Lung (tissue), 12 donors: ENCODE data around the gene SH2D3A. TPM values are rescaled to one million over a fixed set of nuclear protein-coding genes. Genes with fewer than 3 reads are reported as not detected.

Experiments used
- ATAC-seq: fragments of 200-7000 bp; cut with Tn5 transposase; one replicate; pipeline ENCODE4 v1.9.1; 2020; ENCODE audit warnings: moderate number of reproducible peaks; ENCODE audit not compliant: insufficient read depth, low FRiP score
- DNase-seq, 3 donors: peaks; one replicate each; pipeline ENCODE4 v3.0.0-alpha.2; 2013 to 2017
- H3K27ac ChIP-seq, 2 donors: one replicate each; pipeline ENCODE4 v1.5.1; 2013; ENCODE audit warnings: mild to moderate bottlenecking in 2 of 2, moderate library complexity in 2 of 2, control low read depth in 1 of 2, inconsistent platforms in 1 of 2, low read depth in 1 of 2, low read length in 1 of 2
- H3K27me3 ChIP-seq, 3 donors: one replicate each; pipeline ENCODE4 v1.5.1; 2013; ENCODE audit warnings: low read length in 2 of 3; ENCODE audit not compliant: control insufficient read depth in 3 of 3, insufficient read depth in 3 of 3
- H3K36me3 ChIP-seq, 4 donors: one replicate each; pipeline ENCODE4 v1.5.1; 2013; ENCODE audit warnings: low read length in 4 of 4, mild to moderate bottlenecking in 1 of 4, moderate library complexity in 1 of 4; ENCODE audit not compliant: control insufficient read depth in 4 of 4, insufficient read depth in 4 of 4
- H3K4me1 ChIP-seq, 5 donors: one replicate each; pipeline ENCODE4 v1.5.1; 2013; ENCODE audit warnings: low read length in 5 of 5, mild to moderate bottlenecking in 2 of 5, moderate library complexity in 1 of 5; ENCODE audit not compliant: control insufficient read depth in 5 of 5, insufficient read depth in 5 of 5
- H3K4me3 ChIP-seq: one replicate; pipeline ENCODE4 v1.5.1; 2013; ENCODE audit warnings: mild to moderate bottlenecking, control low read depth, moderate library complexity
- H3K9ac ChIP-seq, 2 donors: one replicate each; pipeline ENCODE4 v1.5.1; 2013; ENCODE audit warnings: low read length in 2 of 2, control low read depth in 1 of 2; ENCODE audit not compliant: insufficient read depth in 1 of 2
- H3K9me3 ChIP-seq, 4 donors: one replicate each; pipeline ENCODE4 v1.5.1; 2013; ENCODE audit warnings: low read length in 3 of 4, mild to moderate bottlenecking in 1 of 4, moderate library complexity in 1 of 4; ENCODE audit not compliant: control insufficient read depth in 4 of 4, insufficient read depth in 3 of 4
- WGBS, 2 donors: extraction: QIAGEN DNeasy Blood & Tissue Kit; methylation state at CpG; one replicate each; pipeline ENCODE4 v1.1.7; 2013; 5-methylcytosine and 5-hydroxymethylcytosine counted together
- polyA plus RNA-seq, 2 donors: library from polyadenylated mRNA; stranded (reverse); fragments of 200-250 nt; gene quantifications; one replicate each; pipeline ENCODE4 v1.2.1, GENCODE V29; 2013
- total RNA-seq, 2 donors: library from RNA; depleted of rRNA in 1 of 2; stranded (reverse); fragments of >200 nt in 1 of 2; gene quantifications; one replicate each; pipeline ENCODE4 v1.2.1, GENCODE V29; 2014 to 2021
- TF ChIP-seq, protein P1 (sequence below): IDR thresholded peaks from 2 replicates; pipeline ENCODE4 v1.5.1; 2012; ENCODE audit warnings: mild to moderate bottlenecking; ENCODE audit errors: control extremely low read depth, extremely low read depth
- donor health status: control.
- donor health status: control.
- donor health status: Bipolar disorder and iron deficiency.
- donor health status: healthy.
- donor health status: DM: yes; HTN: yes; CAD: no.

The SH2D3A gene
- total and polyA plus RNA-seq, 4 donors: 16.6 to 30.6 (median 22.7) TPM

- Histone ChIP-seq H3K36me3 (peaks cover 18 to 41% (median 27%) of the 10 kb centered on the region in 4 donors), H3K27ac (peak overlapping the region; percentile 81), H3K9me3 (no peaks in the 10 kb centered on the region), H3K4me1 (peaks cover 0 to 50% (median 21%) of the 10 kb centered on the region in 5 donors), H3K9ac (no peak overlapping the region), H3K4me3 (no peak overlapping the region), H3K27me3 (no peaks in the 10 kb centered on the region)
- DNase-seq (no peak), ATAC-seq (no peak)
- 84 to 92% methylated on average over 15 of the region's 15 CpGs for WGBS, 2 donors
- TF ChIP-seq, protein P1, sequence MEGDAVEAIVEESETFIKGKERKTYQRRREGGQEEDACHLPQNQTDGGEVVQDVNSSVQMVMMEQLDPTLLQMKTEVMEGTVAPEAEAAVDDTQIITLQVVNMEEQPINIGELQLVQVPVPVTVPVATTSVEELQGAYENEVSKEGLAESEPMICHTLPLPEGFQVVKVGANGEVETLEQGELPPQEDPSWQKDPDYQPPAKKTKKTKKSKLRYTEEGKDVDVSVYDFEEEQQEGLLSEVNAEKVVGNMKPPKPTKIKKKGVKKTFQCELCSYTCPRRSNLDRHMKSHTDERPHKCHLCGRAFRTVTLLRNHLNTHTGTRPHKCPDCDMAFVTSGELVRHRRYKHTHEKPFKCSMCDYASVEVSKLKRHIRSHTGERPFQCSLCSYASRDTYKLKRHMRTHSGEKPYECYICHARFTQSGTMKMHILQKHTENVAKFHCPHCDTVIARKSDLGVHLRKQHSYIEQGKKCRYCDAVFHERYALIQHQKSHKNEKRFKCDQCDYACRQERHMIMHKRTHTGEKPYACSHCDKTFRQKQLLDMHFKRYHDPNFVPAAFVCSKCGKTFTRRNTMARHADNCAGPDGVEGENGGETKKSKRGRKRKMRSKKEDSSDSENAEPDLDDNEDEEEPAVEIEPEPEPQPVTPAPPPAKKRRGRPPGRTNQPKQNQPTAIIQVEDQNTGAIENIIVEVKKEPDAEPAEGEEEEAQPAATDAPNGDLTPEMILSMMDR: no peak
Measured at GRCh38 chr19:6743714-6744380, 23.4 kb downstream of the SH2D3A start.

DNA sequence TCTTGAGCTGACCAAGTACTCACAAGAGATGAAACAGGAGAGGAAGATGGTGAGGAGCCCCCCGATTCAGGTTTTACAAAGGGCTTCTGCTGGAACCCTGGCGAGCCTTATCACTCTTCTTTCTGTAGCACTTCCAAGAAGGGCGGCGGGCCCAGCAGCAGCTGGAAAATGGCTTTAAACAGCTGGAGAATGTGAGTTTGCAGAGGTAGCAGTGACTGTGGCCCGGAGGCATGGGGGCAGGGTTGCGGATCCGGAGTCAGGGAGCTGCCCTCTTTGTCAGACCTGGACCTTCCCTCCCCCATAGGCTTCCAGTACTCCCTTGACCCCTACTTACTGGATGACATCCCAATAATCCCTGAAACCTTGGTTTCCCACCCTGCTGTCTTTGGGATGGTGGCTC, 24.2 kb downstream of the SH2D3A start:
- Histone ChIP-seq H3K27ac (peak overlapping the region in 1 of 2 donors; percentile 0), H3K27me3 (no peaks in the 10 kb centered on the region), H3K9ac (no peak overlapping the region), H3K4me1 (peaks cover 0 to 58% (median 28%) of the 10 kb centered on the region in 5 donors), H3K4me3 (no peak overlapping the region), H3K9me3 (no peaks in the 10 kb centered on the region), H3K36me3 (peaks cover 15 to 34% (median 24%) of the 10 kb centered on the region in 4 donors)
- DNase-seq (peak; percentile 64 to 79 (median 70)), ATAC-seq (no peak)
- TF ChIP-seq, protein P1: no peak
- 84 to 91% methylated on average over 7 of the region's 7 CpGs for WGBS, 2 donors

DNA sequence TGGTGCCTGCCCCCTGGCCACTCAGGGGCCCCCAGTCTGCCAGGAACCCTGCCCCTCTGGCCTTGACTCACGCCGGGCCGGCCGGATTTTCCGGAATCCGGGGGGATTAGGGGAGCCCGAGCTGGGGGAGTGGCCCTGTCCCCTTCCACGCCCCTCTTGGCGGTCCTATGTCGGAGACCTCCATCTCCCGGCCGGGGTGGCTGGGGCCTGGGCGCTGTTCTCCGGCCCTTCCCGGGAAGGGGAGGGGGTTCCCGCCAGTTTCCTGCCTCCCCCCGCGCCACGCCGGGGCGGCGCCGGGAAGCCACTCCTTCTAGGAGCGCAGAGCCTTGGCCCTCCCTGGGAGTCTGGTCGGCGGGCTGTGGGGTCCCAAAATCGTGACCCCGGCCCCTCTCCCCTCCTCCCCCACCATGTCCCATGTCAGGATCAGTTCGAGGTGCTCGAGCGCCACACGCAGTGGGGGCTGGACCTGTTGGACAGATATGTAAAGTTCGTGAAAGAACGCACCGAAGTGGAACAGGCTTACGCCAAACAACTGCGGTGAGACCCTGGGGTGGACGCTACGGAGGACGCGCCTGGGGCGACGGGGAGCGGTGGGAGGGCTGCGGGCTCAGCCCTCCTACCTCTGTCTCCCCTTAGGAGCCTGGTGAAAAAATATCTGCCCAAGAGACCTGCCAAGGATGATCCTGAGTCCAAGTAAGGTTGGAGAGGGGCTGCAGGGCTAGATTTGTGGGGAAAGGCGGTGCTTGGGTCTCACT, 26.5 kb downstream of the SH2D3A start:
- ATAC-seq: no peak
- peaks cover 0 to 70% (median 33%) of the 10 kb centered on the region in 5 donors for H3K4me1 ChIP-seq
- no peaks in the 10 kb centered on the region for H3K27me3 ChIP-seq
- TF ChIP-seq, protein P1: no peak
- peak; percentile 78 to 86 (median 81) for DNase-seq
- peak overlapping the region; percentile 4 to 71 for H3K9ac ChIP-seq
- H3K27ac ChIP-seq: peak overlapping the region; percentile 84 to 88
- H3K9me3 ChIP-seq: no peaks in the 10 kb centered on the region
- 1 to 2% methylated on average over 43 to 46 of the region's 46 CpGs for WGBS, 2 donors
- H3K4me3 ChIP-seq: peak overlapping the region; percentile 86
- peaks cover 3 to 13% (median 9%) of the 10 kb centered on the region in 4 donors for H3K36me3 ChIP-seq
